Psoas muscle (tissue), 8 donors: ENCODE data around the gene HPD. TPM values are rescaled to one million over a fixed set of nuclear protein-coding genes. Genes with fewer than 3 reads are reported as not detected.
A peak's percentile ranks its signal among the peaks of the same experiment; 100 is the strongest.

Experiments used
- ATAC-seq, 4 donors: fragments of 200-7000 bp; cut with Tn5 transposase; one replicate each; pipeline ENCODE4 v1.9.1; 2020; ENCODE audit warnings: moderate library complexity in 3 of 4, mild to moderate bottlenecking in 2 of 4
- DNase-seq, 2 donors: peaks; one replicate each; pipeline ENCODE4 v3.0.0-alpha.2; 2020
- H3K27ac ChIP-seq: fragments of 200-600 bp; one replicate; pipeline ENCODE4 v1.8.0; 2022
- H3K27me3 ChIP-seq, 3 donors: fragments of 200-600 bp in 1 of 3; one replicate each; pipeline versions ENCODE4 v1.6.1 to v1.8.0; 2013 to 2022; ENCODE audit warnings: low read length in 2 of 3, mild to moderate bottlenecking in 2 of 3, moderate library complexity in 1 of 3; ENCODE audit not compliant: insufficient read depth in 3 of 3
- H3K36me3 ChIP-seq, 2 donors: fragments of 200-600 bp in 1 of 2; one replicate each; pipeline versions ENCODE4 v1.6.1 to v1.8.0; 2013 to 2022; ENCODE audit warnings: low read depth in 1 of 2, mild to moderate bottlenecking in 1 of 2, moderate library complexity in 1 of 2; ENCODE audit not compliant: insufficient read depth in 1 of 2
- H3K4me1 ChIP-seq: fragments of 200-600 bp; one replicate; pipeline ENCODE4 v1.8.0; 2022
- H3K4me3 ChIP-seq: fragments of 200-600 bp; one replicate; pipeline ENCODE4 v1.8.0; 2022; ENCODE audit warnings: mild to moderate bottlenecking
- H3K9me3 ChIP-seq: fragments of 200-600 bp; one replicate; pipeline ENCODE4 v1.8.0; 2022
- CTCF ChIP-seq: fragments of 200-600 bp; IDR thresholded peaks from one replicate; pipeline ENCODE4 v1.8.0; 2022; ENCODE audit warnings: antibody characterized with exemption
- WGBS, 3 donors: extraction: QIAGEN DNeasy Blood & Tissue Kit; methylation state at CpG; one replicate each; pipeline versions ENCODE4 v1.1.6 to v1.1.7; 2013; 5-methylcytosine and 5-hydroxymethylcytosine counted together
- intact Hi-C, 2 donors: fragments of 100-400 bp; cut with DNase I; formaldehyde crosslinking; loops; one replicate each; pipeline versions ENCODE4 v1.11.0 to v1.14.2; 2022
- polyA plus RNA-seq, 3 donors: library from polyadenylated mRNA; stranded (reverse); fragments of 200-250 nt; gene quantifications; one replicate each; pipeline ENCODE4 v1.2.3, GENCODE V29; 2013
- total RNA-seq, 4 donors: library from RNA; stranded (reverse); fragmentation: NEBNext Ultra II Directional in 2 of 4; extraction: Animal tissue kit (Norgen Biotek cat#: 25700) in 2 of 4; gene quantifications; one replicate each; pipeline versions ENCODE4 v1.2.1 to v1.2.4, GENCODE V29; 2021 to 2023
- donor health status: healthy with polysubstance abuse.
- donor health status: DM: no; HTN: no; CAD: no; lungs with moderate emphysema.
- donor health status: Bipolar disorder and iron deficiency.
- donor health status: healthy.
- donor health status: DM: yes; HTN: yes; CAD: no.
- donor health status: DM: no; HTN: no; CAD: no.
- donor health status: DM: no; HTN: no; CAD: no.
- donor health status: DM: yes; HTN: yes; CAD: no.

Gene HPD
- total and polyA plus RNA-seq, 7 donors, result 0.67 to 3.3 (median 1.6) TPM

- no peaks in the 10 kb centered on the region for H3K4me1 ChIP-seq
- ATAC-seq (no peak), DNase-seq (no peak)
- H3K27me3 ChIP-seq, result no peaks in the 10 kb centered on the region
- 78 to 84% (median 82%) methylated on average over 4 of the region's 4 CpGs for WGBS, 3 donors
- H3K4me3 ChIP-seq, result no peak overlapping the region
- no peak for TF ChIP-seq CTCF
- peaks cover 0 to 4% of the 10 kb centered on the region in 2 donors for H3K36me3 ChIP-seq
- no peak overlapping the region for H3K27ac ChIP-seq
- intact Hi-C loops, result no loop called here
- no peaks in the 10 kb centered on the region for H3K9me3 ChIP-seq
Observed at GRCh38 chr12:121837680-121838079, 21.0 kb downstream of the HPD start.

- 89 to 93% (median 91%) methylated on average over 19 of the region's 19 CpGs for WGBS, 3 donors
- no peak for TF ChIP-seq CTCF
- Histone ChIP-seq H3K4me1 (peaks cover 7% of the 10 kb centered on the region), H3K27me3 (no peaks in the 10 kb centered on the region), H3K9me3 (no peaks in the 10 kb centered on the region), H3K36me3 (peaks cover 4 to 63% of the 10 kb centered on the region in 2 donors), H3K27ac (no peak overlapping the region), H3K4me3 (no peak overlapping the region)
- ATAC-seq (no peak), DNase-seq (no peak)
- intact Hi-C loops, result no loop called here
Observed at GRCh38 chr12:121831571-121832245, 27.0 kb downstream of the HPD start.

- Histone ChIP-seq H3K4me3 (no peak overlapping the region), H3K4me1 (peaks cover 7% of the 10 kb centered on the region), H3K27me3 (no peaks in the 10 kb centered on the region), H3K36me3 (peaks cover 4 to 73% of the 10 kb centered on the region in 2 donors), H3K27ac (no peak overlapping the region), H3K9me3 (no peaks in the 10 kb centered on the region)
- DNase-seq (no peak), ATAC-seq (peak in 1 of 4 donors; percentile 17)
- intact Hi-C loops, result no loop called here
- 88 to 92% (median 88%) methylated on average over 28 to 29 of the region's 29 CpGs for WGBS, 3 donors
- TF ChIP-seq CTCF, result no peak
Observed at GRCh38 chr12:121830588-121831265, 27.9 kb downstream of the HPD start.

- H3K9me3 ChIP-seq, result no peaks in the 10 kb centered on the region
- H3K27ac ChIP-seq, result no peak overlapping the region
- no peaks in the 10 kb centered on the region for H3K27me3 ChIP-seq
- H3K36me3 ChIP-seq, result peaks cover 4 to 79% of the 10 kb centered on the region in 2 donors
- H3K4me3 ChIP-seq, result no peak overlapping the region
- H3K4me1 ChIP-seq, result peaks cover 7% of the 10 kb centered on the region
- TF ChIP-seq CTCF, result no peak
- intact Hi-C loops, result no loop called here
- DNase-seq, result no peak
- no peak for ATAC-seq
- 90 to 92% (median 91%) methylated on average over 23 of the region's 23 CpGs for WGBS, 3 donors
Observed at GRCh38 chr12:121830134-121830533, 28.5 kb downstream of the HPD start.
